CD1c-positive myeloid dendritic cell (primary cell): ENCODE results near the gene ERGIC3.
"Not testable (repeated sequence)": the region's sequence is repeated elsewhere in the genome, so short reads cannot be mapped to it uniquely, and the experiment has no call there.

Experiments used
- DNase-seq: peaks from one replicate; pipeline ENCODE4 v3.0.0-alpha.2; 2016; ENCODE audit errors: extremely low spot score

Gene ERGIC3

DNA sequence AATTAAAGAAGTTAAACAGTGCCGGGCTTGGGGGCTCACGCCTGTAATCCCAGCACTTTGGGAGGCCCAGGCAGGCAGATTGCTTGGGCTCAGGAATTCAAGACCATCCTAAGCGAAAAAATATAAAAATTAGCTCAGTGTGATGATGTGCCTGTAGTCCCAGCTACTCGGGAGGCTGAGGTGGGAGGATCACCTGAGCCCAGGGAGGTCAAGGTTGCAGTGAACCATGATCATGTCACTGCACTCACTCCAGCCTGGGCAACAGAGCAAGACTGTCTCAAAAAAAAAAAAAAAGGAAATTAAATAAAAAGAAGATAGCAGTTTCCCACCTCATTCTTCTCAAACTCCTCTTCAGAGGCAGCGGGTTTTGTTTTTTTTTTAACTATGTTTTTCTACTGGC is 24.1 kb upstream of the ERGIC3 start:
- not testable (repeated sequence) for DNase-seq

DNA sequence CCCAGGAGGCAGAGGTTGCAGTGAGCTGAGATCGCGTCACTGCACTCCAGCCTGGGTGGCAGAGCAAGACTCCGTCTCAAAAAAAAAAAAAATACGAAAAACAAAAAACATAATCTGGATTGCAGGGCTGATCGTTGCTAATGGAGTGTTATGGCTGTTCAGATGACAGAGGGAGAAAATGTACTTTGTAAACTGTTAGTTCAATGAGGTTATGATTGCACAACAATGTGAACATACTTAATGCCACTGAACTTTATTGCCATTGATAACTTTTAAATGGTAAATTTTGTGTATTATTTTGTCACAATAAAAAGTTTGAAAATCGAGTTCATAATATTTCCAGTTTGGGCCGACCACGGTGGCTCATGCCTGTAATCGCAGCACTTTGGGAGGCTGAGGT is 22.9 kb upstream of the ERGIC3 start:
- no peak for DNase-seq

DNA sequence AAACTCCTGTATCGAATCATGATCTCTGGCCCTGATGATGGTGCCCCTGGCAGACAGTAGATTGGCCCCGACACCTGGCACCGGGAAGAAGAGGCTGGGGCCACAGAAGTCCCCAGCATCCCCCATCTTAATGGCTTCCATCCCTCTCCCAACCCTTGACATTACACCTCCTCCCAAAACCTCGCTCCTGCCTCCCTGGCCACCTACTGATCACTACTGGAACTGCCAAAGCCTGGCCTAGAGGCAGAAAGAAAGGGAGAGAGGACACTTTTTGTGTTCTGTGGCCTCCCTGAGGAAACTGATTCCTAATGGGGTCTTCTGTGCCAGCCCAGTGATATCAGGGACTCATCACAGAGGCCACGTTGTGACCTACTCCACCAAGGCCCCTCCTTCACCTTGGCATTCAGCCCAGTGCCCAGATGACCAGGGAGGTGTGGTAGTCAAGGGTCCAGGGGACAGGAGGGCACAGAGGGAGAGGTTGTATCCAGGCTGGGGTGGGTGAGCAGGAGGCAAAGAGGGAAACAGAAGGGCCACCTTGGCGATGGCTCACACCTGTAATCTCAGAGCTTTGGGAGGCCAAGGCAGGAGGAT is 18.5 kb upstream of the ERGIC3 start:
- DNase-seq: no peak

DNA sequence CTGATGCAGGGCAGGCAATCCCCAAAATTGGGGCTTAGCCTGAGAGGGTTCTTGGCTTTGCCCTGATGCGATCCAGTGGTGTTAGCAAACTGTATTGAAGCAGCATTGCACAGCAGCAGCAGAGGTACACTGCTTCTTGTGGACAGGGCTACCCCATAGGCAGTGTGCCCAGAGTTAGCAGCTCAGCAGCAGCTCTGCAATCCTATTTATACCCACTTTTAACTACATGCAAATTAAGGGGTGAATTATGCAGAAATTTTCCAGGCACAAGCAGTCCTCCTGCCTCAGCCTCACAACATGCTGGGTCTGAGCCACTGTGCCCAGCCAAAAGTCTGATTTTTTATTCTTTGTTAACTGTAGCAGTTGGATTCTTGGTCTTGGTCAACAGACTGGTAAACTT is 16.2 kb upstream of the ERGIC3 start:
- DNase-seq: no peak

DNA sequence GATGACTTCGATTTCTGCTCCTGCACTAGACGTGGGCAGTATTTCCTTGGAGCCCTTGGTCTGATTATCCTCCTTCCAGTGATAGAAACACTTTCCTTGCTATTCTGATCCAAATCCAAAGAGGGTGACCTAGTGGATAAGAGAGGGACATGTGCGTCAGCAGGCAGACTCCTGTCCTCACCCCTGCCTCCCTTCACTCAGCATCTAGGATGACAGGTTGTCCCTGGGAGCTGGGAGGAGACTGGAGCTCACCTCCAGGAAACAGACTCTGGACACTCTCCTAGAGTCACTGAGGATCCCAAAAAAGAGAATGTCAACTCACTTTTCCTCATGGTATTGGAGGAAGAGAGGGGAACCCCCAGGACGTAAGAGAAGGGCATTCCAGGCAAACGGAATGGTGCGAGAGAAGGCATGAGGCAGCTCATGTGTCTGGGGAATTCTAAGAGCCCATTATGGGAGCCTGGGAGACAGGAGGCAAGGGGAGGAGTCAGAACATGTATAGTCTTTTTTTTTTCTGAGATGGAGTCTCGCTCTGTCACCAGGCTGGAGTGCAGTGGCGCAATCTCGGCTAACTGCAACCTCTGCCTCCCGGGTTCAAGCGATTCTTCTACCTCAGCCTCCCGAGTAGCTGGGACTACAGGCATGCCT is 14.6 kb upstream of the ERGIC3 start:
- no peak for DNase-seq

DNA sequence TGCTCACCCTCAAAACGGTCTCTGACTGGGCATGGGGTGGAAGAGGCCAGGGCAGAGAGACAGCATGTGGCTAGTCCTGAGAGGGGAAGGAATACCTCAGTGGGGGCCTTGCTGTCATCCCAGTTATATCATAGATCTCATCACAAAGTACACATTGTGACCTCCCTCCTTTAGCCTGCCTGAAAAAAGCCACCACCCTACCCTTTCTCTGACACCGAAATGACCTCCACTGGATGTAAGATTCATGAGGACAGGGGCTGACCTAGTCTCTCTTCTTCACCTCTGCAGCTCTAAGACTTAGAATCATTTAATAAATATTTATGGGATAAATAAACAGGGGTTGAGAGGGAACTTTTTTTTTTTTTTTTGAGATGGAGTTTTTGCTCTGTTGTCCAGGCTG is 12.3 kb upstream of the ERGIC3 start, which contains the start of gene C20orf173:
C20orf173 (minus strand) TSS at position 101 of the 400 bp plus-strand sequence. CDS start 279 bp downstream, outside the sequence.
- DNase-seq: no peak

DNA sequence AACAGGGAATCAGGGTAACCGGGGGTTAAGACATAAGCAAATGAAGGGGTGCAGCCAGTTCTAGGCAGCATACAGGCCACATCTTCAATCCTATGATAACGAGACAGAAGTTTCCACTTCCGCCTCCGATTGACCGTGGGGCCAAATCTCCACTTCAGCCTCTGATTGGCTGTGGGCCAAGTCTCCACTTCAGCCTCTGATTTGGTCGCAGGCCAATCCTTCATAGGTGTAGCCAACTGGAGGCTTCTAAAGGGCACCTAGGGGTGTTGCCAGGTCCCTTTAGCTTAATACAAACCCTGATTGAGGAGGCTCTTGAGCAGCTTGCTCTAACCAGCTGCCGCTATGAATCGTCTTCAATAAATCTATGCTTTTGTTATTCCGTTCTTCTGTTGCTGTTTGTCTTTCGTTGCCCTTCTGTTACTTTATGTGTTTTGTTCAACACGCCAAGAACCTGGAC is 2.1 kb upstream of the ERGIC3 start:
- peak; percentile 54 for DNase-seq

DNA sequence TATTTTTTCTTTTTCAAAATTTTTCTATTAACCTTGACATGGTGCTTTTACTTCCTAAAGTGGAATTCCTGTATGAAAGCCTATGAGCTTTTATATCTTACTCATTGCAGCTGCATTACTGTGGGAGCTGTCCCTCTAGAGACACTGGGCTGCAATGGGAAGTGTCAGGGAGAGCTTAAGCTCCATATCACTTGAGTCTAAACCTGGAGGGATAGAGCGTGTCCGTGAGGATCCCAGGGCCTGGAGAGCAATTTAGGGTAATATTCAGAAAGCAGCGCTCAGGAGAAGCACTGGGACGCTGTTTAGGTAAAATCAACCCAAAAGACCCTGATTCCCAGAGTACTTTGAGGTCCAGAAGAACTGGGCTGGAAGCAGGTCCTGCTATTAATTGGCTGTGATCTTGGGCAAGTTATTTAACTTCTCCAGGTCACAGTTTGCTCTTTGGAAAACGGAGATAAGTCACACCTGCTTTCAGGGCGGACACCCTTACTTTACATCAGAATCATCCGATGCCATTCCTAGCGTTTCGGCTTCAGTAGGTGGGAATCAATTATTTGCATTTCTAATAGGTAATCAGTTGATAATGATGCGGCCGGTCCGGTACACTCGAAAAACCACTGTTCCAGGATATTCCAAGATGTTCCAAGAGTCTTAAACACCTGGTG is 628 bp upstream of the ERGIC3 start:
- DNase-seq: no peak

DNA sequence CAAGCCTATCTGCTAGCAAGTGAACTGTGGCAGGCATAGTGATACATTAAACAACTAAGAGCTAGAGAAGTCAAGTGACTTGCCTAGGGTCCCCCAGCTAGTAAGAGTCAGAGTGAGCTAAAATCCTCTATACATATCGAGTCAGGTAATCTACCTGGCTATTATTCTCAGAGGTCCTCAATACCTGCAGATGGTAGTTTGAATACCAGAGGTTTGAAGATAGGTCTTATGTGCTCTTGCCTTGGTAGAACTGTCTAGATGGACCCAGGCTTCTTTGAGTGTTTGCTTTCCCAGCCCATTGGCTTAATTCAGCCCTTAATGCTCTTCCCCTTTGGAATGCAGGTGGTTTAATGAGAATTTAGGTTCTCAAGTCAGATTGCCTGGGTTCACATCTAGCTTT is 1.1 kb downstream of the ERGIC3 start:
- no peak for DNase-seq

DNA sequence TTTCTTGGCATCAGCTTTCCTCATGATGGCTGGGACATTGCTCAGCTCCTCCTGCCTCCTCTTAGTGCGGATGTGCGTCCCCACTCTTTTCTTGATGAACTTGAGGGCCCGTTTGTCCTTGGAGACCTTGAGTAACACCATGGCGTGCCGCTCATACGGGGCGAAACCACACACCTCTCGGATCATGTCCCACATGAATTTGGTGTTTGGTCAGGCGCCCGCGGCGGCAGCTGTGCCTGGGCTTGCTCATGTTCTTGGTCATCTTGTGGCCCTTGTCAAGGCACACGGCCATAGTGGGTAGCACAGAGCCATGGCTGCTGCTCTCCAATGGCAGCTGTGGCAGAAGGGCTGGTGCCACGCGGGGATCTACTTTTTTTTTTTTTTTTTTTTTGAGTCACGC is 2.6 kb downstream of the ERGIC3 start:
- DNase-seq: no peak

DNA sequence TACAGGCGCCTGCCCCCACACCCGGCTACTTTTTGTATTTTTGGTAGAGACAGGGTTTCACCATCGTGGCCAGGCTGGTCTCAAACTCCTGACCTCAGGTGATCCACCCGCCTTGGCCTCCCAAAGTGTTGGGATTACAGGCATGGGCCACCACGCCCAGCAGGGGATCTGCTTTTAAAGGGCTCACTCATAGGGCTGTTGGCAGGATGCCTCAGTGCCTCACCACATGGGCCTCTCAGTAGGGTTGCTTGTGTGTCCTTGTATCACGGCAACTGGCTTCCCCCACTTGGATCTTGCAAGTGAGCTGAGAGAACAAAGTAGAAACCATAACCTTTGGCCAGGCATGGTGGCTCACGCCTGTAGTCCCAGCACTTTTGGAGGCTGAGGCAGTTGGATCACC is 3.1 kb downstream of the ERGIC3 start:
- not testable (repeated sequence) for DNase-seq

DNA sequence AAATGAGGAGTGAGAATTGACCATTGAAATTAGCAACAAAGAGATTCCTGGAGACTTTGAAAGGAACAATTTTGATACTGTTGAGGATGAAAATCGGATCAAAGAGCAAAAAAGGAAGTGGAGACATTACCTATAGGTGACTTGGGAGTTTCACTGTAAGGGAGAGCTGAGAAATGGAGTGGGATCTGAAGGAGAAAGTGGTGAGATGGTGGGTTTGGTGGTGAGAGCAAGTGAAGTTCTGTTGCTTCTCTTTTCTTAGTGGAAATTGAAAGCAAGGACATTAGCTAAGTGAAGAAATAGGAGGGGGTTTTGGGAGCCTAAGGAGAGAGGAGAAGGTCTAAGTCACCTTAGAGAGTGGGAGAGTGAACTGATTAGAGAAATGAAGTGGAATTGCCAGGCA is 4.2 kb downstream of the ERGIC3 start:
- no peak for DNase-seq

DNA sequence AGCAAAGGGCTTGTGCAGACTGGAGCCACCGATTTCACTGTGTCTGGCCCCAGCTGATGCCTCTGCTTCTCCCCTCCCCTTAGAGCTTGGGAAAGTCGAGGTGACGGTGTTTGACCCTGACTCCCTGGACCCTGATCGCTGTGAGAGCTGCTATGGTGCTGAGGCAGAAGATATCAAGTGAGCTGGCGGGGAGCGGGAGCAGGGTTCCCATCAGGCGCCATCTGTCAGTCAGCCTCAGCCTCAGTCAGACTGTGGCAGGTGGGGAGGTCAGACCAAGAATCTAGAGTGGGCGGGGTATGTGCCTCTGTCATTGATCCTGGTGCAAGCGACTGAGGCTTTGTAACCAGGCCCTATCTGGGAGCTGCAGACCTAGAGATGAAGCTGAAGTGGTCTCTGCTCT is 5.5 kb downstream of the ERGIC3 start:
- no peak for DNase-seq

DNA sequence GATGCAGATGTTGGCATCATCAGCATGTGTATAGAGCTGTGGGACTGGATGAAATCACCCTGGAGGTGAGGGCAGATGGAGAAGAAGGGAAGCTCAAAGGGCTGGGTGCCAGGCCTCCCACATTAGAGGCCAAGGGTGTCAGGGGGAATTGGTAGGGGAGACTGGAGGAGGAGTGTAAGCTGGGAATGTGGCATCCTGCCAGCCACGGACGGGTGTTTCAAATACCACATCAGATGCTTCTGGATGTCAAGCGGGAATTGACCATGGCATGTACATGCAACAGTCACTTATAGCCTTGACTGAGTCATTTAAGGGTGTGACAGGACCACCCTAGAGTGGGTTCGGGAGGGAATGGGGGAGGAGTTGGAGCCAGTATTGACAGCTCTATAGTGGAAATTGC is 9.6 kb downstream of the ERGIC3 start:
- no peak for DNase-seq

DNA sequence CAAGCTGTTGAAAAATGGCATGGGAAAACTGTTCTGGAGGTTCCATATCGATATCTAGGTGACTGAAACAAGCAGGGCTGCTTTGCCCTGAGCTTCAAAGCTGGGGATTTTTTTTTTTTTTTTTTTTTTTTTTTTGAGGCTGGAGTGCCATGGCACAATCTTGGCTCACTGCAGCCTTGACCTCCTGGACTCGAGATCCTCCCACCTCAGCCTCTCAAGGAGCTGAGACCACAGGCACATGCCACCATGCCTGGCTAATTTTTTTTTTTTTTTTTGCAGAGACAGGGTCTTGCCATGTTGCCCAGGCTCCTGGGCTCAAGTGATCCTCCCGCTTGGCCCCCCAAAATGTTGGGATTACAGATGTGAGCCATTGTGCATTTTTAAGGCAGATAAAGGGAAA is 11.0 kb downstream of the ERGIC3 start:
- DNase-seq: no peak

DNA sequence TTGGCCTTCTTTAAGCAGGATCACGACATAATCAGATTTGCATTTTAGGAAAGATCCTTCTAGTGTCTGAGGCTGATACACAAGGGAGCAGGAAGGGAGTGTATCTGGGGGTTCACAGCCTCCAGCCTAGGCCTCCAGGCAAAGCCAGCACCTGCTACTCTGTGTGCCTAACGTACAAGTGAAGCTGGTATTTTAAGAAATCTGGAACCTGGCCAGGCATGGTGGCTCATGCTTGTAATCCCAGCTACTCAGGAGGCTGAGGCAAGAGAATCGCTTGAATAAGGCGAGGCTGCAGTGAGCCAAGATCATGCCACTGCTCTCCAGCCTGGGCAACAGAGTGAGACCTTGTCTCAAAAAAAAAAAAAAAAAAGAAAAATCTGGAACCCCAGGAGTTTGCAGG is 13.6 kb downstream of the ERGIC3 start:
- not testable (repeated sequence) for DNase-seq

DNA sequence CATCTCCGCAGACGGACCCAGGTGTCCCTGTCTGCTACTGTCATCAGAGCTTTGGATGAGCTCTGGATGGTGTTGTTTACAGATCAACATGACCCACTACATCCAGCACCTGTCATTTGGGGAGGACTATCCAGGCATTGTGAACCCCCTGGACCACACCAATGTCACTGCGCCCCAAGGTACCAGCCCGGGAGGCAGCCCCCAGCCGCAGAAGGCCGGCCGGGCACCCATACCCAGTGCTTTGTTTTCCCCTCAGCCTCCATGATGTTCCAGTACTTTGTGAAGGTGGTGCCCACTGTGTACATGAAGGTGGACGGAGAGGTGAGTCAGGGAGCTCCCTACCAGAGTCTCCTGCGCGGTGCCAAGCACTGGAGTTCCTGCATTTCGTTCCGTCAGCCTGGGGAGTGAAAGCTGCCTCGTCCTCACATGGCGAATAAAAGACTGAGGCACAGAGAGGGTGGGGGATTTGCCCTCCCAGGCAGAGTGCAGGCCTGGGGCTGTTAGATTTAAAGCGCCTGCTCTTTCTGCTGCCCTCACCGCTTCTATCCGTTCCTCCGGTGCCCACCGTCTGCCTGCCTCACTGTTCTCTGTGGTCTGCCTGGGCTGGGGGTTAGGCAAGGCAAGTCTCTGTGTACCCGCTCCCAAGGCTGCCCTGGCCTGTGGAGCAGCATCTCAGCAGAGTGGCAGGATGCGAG is 14.2 kb downstream of the ERGIC3 start:
- no peak for DNase-seq

DNA sequence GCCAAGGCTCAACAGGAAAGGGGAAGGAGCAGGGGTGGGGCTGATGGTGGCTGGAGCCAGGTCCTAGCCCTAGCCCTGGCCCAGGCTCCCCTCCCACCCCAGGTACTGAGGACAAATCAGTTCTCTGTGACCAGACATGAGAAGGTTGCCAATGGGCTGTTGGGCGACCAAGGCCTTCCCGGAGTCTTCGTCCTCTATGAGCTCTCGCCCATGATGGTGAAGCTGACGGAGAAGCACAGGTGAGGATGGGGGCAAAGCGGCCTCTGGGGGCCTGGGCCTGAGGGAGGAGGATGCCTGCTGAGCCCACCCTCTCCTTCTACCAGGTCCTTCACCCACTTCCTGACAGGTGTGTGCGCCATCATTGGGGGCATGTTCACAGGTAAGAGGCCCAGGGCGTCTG is 15.0 kb downstream of the ERGIC3 start:
- no peak for DNase-seq

DNA sequence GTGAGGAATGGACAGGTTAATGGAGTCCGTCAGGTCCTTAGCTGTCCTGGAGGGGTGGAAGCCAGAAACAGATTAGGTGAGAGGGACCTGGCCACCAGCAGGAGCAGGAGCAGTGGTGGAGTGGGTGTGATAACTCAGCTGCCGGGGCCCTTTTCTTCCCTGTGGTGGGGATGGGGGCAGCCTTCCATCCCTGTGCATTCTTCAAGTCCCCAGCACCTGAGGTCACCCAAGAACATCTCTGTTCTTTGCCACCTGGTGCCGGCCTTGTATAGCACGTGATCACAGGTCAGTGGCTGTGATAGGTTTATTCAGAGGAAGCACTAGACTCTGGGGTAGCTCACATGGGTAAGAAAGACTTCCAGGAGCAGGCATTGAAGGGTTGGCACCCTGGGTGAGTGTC is 16.6 kb downstream of the ERGIC3 start:
- no peak for DNase-seq

DNA sequence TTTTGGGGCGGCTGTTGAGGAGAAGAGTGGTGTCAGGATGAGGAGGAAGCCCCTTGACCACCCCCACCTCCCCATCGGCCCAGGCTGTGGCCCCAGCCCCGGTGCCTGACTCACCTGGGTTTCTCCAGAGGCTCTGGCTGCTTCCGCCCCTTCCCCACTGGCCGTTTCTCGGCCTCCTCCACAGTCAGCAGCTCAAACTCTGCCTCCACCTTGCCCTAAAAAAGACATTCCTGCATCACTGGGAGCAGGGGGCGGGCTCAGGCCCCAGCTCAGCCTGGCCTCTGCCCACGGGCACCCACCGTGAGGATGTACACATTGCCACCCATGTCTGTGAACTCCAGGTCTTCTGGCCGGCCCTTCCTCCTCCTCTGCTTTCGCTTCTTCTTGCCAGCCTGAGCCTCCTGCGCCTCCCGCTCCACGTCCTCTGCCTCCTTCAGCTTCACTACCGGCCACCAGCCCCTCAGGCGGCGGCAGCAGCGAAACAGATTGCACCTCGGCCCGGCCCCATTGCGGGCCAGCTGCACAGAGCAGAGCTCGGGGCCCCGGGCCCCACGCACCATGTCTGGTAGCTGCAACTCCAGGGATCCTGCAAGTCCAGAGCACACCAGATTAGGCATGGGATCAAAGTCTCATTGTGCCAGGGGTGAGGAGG is 17.3 kb downstream of the ERGIC3 start:
- DNase-seq: no peak

DNA sequence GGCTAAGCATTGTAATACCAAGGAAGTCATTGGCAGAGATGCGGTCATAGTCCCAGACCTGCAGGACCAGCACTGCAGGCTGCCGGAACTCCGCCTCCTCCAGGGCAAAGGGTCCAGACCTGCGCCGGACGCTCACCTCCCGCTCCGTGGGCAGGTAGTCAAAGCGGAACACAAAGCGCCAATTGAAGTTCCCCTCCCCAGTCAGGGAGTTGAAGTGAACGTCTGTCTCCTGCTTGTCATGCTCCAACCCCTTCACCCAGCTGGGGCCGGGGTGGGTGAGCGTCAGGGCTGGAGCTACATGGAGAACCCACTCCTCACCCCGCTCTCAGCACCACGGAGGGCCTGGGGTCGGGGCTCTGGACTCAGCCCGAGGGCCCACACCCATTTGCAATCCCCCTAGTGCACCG is 18.2 kb downstream of the ERGIC3 start:
- DNase-seq: no peak

DNA sequence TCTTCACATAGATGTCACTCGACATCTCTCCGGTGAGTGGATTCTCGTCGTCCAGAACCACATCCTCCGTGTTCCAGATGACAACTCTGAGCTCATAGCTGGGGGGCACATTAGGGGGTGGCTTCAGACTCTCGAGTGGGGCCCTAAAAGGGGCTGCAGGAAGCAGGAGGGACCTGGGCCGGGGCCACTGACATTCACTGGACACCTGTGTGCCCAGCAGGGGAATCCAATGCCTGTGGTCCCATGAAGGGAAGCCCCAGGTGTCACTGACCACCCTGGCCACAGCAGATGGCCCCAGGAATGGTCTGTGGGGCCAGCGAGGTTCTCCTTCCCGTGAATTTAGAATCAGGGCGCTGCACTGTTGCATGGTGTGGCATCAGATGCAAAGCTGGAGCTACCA is 18.7 kb downstream of the ERGIC3 start:
- no peak for DNase-seq
